ENCODE measurements around the gene TM2D1. TPM values are rescaled to one million over a fixed set of nuclear protein-coding genes. Genes with fewer than 3 reads are reported as not detected.
A peak's percentile ranks its signal among the peaks of the same experiment; 100 is the strongest.

TM2D1 gene
- total and polyA plus RNA-seq, 9 of the 15 experiments (the other 6 are each of a cell fraction or from before 2014, with no cell fraction given), result 24.5 to 65.2 (median 47.7) TPM

GRCh38 chr1:61724813-61725694 lies at the start of gene TM2D1 (continued):
- TF ChIP-seq DLX4 (CRISPR knock-in tag; IDR thresholded peaks at IDR 0.05) (no peak), CHAMP1 (IDR thresholded peaks at IDR 0.05) (no peak), CBX2 (IDR thresholded peaks at IDR 0.05; ENCODE audit: insufficient read depth, low read length, poor library complexity, severe bottlenecking) (no peak), SMC3 (conservative IDR thresholded peaks at IDR 0.05; ENCODE audit: insufficient read depth, low read depth, low read length) (no peak), ARID3A (IDR thresholded peaks at IDR 0.05; ENCODE audit: borderline replicate concordance, low read depth, low read length) (no peak), SETDB1 (IDR thresholded peaks at IDR 0.05; ENCODE audit: low read length) (no peak), PHTF2 (CRISPR knock-in tag; IDR thresholded peaks at IDR 0.05) (no peak), HNRNPH1 (optimal IDR thresholded peaks at IDR 0.05; ENCODE audit: low read depth, low read length) (no peak), ZNF589 (CRISPR knock-in tag; IDR thresholded peaks at IDR 0.05; ENCODE audit: low read depth) (peak; percentile 25; the same call in 1 of the 2 replicates), XRCC5 (IDR thresholded peaks at IDR 0.05; ENCODE audit: low read depth, low read length) (no peak), COPS2 (conservative IDR thresholded peaks at IDR 0.05) (no peak), XRCC4 (IDR thresholded peaks at IDR 0.05; ENCODE audit: extremely low read depth, insufficient read depth, insufficient read length) (no peak), HMBOX1 (IDR thresholded peaks at IDR 0.05) (no peak; the same call in 1 of the 2 replicates), ETS1 (conservative IDR thresholded peaks at IDR 0.05; ENCODE audit: control insufficient read depth, low read depth, low read length) (peak; percentile 88), HNRNPK (IDR thresholded peaks at IDR 0.05; ENCODE audit: low read depth, low read length, poor library complexity, severe bottlenecking) (no peak), PTBP1 (IDR thresholded peaks at IDR 0.05; ENCODE audit: low read depth, low read length) (no peak), SP2 (IDR thresholded peaks at IDR 0.05; ENCODE audit: extremely low read depth, low read depth, low read length, poor library complexity, severe bottlenecking) (peak; percentile 46), POLR2AphosphoS5 (IDR thresholded peaks at IDR 0.05; ENCODE audit: control insufficient read depth, insufficient read depth, low read depth, low read length) (peak; percentile 96), RUNX1 (IDR thresholded peaks at IDR 0.05; ENCODE audit: low read depth) (no peak), PPARD (CRISPR knock-in tag; IDR thresholded peaks at IDR 0.05) (no peak), LARP7 (IDR thresholded peaks at IDR 0.05) (no peak)

All from K562 (cell line).